ENCODE data around the gene HNRNPH2. TPM values are rescaled to one million over a fixed set of nuclear protein-coding genes. Genes with fewer than 3 reads are reported as not detected.

The HNRNPH2 gene
- total and polyA plus RNA-seq, 8 donors: 5.5 to 98.4 (median 33.6) TPM

DNA sequence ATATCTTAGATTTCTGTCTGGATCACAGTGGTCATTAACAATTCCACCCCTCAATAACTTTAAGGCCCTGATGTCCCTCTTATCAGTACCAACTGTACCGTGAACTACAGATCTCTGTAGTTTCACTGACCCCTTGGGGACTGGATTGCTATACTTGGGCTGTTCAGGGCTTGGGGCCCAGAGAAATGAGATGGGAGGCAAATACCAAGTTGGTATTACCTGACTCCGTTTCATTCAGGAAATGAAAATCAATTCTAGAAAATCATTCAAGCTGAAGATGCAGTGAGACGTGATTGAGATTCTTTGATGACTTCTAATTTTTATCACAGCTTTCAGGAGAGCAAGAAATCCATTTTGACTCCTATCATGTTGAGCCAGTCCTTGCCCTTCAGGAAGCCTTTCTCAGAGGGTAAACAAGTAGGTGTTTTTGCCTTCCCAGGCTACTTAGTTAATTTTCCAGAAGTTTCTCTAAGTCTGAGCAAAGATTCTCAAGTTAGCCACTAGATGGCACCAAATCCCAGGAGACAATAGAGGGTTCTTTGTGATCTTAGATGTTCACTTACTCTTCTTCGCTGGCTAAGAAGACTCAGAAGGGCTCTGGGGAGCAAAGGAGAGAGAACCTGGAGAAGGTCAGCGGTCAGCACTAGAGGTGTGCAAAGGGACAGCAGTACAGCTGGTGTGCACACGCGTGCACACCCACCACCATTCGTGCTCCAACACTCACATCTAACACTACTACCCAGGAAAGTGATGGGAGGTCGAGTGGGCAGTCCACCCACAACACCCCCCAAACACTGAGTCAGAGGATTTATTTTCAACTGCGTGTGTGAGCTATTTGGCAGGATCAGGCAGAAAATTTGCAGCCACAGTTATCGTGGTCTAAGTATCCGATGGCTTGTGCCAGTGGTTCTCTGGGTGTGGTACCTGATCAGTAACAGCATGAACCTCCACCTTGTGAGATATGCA, 7.4 kb downstream of the HNRNPH2 start:
- intact Hi-C loops (cut with DNase I; ENCODE audit: low total_unique reads): no loop called here
- peak in 1 of 2 donors; percentile 87 for DNase-seq
- Histone ChIP-seq H3K27me3 (peaks cover 0 to 9% (median 0%) of the 10 kb centered on the region in 3 donors), H3K4me1 (peaks cover 0 to 72% (median 26%) of the 10 kb centered on the region in 4 donors), H3K27ac (peak overlapping the region in 4 of 5 donors; percentile 44 to 80 (median 66)), H3K36me3 (peaks cover 3 to 21% (median 14%) of the 10 kb centered on the region in 4 donors), H3K9me3 (no peaks in the 10 kb centered on the region), H3K4me3 (no peak overlapping the region)
- 23 to 37% (median 28%) methylated on average over 8 to 12 of the region's 12 CpGs for WGBS, 5 donors
- no peak for TF ChIP-seq EP300 (IDR thresholded peaks at IDR 0.05)
- peak in 5 of 7 experiments; percentile 34 to 79 (median 60) for TF ChIP-seq CTCF (IDR thresholded peaks at IDR 0.05)
- no peak for TF ChIP-seq POLR2A (IDR thresholded peaks at IDR 0.05)
- no peak for TF ChIP-seq POLR2AphosphoS5 (IDR thresholded peaks at IDR 0.05)

DNA sequence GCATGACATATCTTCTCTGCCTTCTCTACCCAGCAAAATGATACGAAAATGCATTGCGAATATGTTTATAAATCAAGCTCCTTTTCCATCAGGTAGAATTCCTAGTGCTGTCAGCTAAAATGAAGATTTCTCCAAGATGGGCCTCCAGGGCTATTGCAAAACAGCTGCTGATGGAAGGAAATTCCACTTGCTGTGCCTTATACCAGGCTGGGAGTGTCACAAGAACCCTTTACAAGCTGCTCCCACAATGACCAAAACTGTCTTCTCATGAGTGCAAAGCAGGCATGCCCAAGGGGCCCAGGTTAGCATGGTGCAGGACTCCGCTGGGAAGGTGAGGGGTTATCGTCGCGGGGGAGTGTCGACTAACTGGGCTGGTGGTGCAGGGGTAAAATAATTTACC, 8.7 kb downstream of the HNRNPH2 start:
- H3K27me3 ChIP-seq: peaks cover 0 to 9% (median 0%) of the 10 kb centered on the region in 3 donors
- no peak overlapping the region for H3K4me3 ChIP-seq
- TF ChIP-seq POLR2AphosphoS5 (IDR thresholded peaks at IDR 0.05) (no peak), EP300 (IDR thresholded peaks at IDR 0.05) (no peak), POLR2A (IDR thresholded peaks at IDR 0.05) (no peak), CTCF (IDR thresholded peaks at IDR 0.05) (no peak)
- 57 to 86% (median 60%) methylated on average over 2 to 7 of the region's 7 CpGs for WGBS, 5 donors
- intact Hi-C loops (cut with DNase I; ENCODE audit: low total_unique reads): no loop called here
- peak overlapping the region in 2 of 5 donors; percentile 92 for H3K27ac ChIP-seq
- H3K4me1 ChIP-seq: peaks cover 0 to 60% (median 23%) of the 10 kb centered on the region in 4 donors
- DNase-seq: no peak
- H3K9me3 ChIP-seq: no peaks in the 10 kb centered on the region
- H3K36me3 ChIP-seq: peaks cover 3 to 21% (median 14%) of the 10 kb centered on the region in 4 donors

DNA sequence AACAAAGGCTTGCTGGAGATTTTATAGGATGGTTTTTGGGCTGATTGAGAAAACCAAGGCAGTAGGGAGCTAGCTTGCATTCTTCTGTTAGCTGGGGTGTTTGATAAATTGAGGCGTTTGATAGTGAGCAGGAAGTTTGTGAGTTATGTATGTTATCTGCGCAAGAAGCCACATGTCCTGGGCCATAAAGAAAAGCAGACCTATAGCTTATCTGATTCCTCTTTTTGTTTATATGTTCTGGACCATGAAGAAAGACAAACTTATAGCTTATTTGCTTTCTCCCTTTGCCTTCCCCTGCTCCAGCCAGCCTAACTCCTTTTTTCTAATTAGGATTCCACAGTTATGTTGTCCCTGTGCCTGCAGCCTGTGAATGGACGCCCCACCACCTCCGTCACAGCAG, 9.2 kb downstream of the HNRNPH2 start:
- DNase-seq: peak in 1 of 2 donors; percentile 31
- intact Hi-C loops (cut with DNase I; ENCODE audit: low total_unique reads): no loop called here
- WGBS, 5 donors: 40 to 47% (median 44%) methylated on average over 4 of the region's 4 CpGs
- H3K27me3 ChIP-seq: peaks cover 0 to 9% (median 0%) of the 10 kb centered on the region in 3 donors
- peak overlapping the region in 4 of 5 donors; percentile 88 to 92 (median 90) for H3K27ac ChIP-seq
- TF ChIP-seq EP300 (IDR thresholded peaks at IDR 0.05) (no peak), CTCF (IDR thresholded peaks at IDR 0.05) (no peak), POLR2A (IDR thresholded peaks at IDR 0.05) (no peak), POLR2AphosphoS5 (IDR thresholded peaks at IDR 0.05) (no peak)
- peaks cover 3 to 16% (median 10%) of the 10 kb centered on the region in 4 donors for H3K36me3 ChIP-seq
- peaks cover 0 to 55% (median 19%) of the 10 kb centered on the region in 4 donors for H3K4me1 ChIP-seq
- H3K9me3 ChIP-seq: no peaks in the 10 kb centered on the region
- H3K4me3 ChIP-seq: peak overlapping the region in 2 of 4 donors; percentile 54 to 57

- Histone ChIP-seq H3K27ac (peak overlapping the region; percentile 88 to 92 (median 89)), H3K4me3 (peak overlapping the region; percentile 41 to 57 (median 50)), H3K27me3 (peaks cover 0 to 9% (median 0%) of the 10 kb centered on the region in 3 donors), H3K9me3 (no peaks in the 10 kb centered on the region), H3K36me3 (peaks cover 0 to 12% (median 5%) of the 10 kb centered on the region in 4 donors), H3K4me1 (peaks cover 0 to 45% (median 16%) of the 10 kb centered on the region in 4 donors)
- 1 to 27% (median 1%) methylated on average over 28 to 50 of the region's 56 CpGs for WGBS, 5 donors
- peak; percentile 58 to 81 for DNase-seq
- intact Hi-C loops (cut with DNase I; ENCODE audit: low total_unique reads): no loop called here
- TF ChIP-seq CTCF (IDR thresholded peaks at IDR 0.05) (no peak), POLR2A (IDR thresholded peaks at IDR 0.05) (no peak), POLR2AphosphoS5 (IDR thresholded peaks at IDR 0.05) (no peak)
Measured at GRCh38 chrX:101417981-101418841, 10.2 kb downstream of the HNRNPH2 start.

All from stomach (tissue), 9 donors.